Epithelial cell of proximal tubule (primary cell): ENCODE results near the gene PDXP. TPM values are rescaled to one million over a fixed set of nuclear protein-coding genes. Genes with fewer than 3 reads are reported as not detected.
A peak's percentile ranks its signal among the peaks of the same experiment; 100 is the strongest.

Experiments used
- DNase-seq: peaks from one replicate; pipeline ENCODE4 v3.0.0-alpha.2; 2011; ENCODE audit warnings: low read depth
- H3K4me3 ChIP-seq: 2 replicates; pipeline ENCODE4 v1.5.1; 2011; ENCODE audit warnings: low read depth, mild to moderate bottlenecking, low read length
- total RNA-seq: library from RNA; depleted of rRNA; stranded (reverse); fragments of >200 nt; gene quantifications from 2 replicates; pipeline ENCODE4 v1.2.3, GENCODE V29; 2015
- TF ChIP-seq, protein P1 (sequence below): conservative IDR thresholded peaks from 2 replicates; pipeline ENCODE4 v1.5.1; 2012; ENCODE audit warnings: low read depth, mild to moderate bottlenecking, low read length

PDXP gene
- total RNA-seq, 1 donor from 2014 or later = 21.0 TPM

GRCh38 chr22:37634417-37634924 lies 24.1 kb upstream of the PDXP start:
- no peak overlapping the region for H3K4me3 ChIP-seq
- no peak for DNase-seq

DNA sequence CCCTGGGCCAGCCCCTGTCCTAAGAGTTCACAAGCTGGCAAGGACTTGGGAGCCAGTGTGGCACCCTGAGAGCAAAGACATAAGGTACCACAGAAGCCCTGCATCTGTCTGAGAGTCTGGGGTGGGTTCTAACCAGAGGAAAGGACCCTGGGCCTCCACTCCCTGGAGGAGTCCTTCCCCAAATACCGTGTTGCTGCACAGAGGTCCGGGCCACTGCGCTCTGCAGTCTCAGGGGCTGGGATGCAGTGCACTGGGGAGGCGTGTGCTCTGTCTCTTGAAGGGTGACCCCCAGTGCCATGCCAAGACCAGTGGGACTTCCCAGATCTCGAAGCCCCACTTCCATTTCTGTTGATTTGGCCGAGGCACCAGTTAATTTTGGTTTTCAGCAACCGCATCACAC lies 23.4 kb upstream of the PDXP start:
- no peak overlapping the region for H3K4me3 ChIP-seq
- TF ChIP-seq, protein P1, sequence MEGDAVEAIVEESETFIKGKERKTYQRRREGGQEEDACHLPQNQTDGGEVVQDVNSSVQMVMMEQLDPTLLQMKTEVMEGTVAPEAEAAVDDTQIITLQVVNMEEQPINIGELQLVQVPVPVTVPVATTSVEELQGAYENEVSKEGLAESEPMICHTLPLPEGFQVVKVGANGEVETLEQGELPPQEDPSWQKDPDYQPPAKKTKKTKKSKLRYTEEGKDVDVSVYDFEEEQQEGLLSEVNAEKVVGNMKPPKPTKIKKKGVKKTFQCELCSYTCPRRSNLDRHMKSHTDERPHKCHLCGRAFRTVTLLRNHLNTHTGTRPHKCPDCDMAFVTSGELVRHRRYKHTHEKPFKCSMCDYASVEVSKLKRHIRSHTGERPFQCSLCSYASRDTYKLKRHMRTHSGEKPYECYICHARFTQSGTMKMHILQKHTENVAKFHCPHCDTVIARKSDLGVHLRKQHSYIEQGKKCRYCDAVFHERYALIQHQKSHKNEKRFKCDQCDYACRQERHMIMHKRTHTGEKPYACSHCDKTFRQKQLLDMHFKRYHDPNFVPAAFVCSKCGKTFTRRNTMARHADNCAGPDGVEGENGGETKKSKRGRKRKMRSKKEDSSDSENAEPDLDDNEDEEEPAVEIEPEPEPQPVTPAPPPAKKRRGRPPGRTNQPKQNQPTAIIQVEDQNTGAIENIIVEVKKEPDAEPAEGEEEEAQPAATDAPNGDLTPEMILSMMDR = no peak
- DNase-seq = no peak

More at GRCh38 chr22:37634417-37634924, 24.1 kb upstream of the PDXP start:
- TF ChIP-seq, protein P1 = peak; percentile 38

DNA sequence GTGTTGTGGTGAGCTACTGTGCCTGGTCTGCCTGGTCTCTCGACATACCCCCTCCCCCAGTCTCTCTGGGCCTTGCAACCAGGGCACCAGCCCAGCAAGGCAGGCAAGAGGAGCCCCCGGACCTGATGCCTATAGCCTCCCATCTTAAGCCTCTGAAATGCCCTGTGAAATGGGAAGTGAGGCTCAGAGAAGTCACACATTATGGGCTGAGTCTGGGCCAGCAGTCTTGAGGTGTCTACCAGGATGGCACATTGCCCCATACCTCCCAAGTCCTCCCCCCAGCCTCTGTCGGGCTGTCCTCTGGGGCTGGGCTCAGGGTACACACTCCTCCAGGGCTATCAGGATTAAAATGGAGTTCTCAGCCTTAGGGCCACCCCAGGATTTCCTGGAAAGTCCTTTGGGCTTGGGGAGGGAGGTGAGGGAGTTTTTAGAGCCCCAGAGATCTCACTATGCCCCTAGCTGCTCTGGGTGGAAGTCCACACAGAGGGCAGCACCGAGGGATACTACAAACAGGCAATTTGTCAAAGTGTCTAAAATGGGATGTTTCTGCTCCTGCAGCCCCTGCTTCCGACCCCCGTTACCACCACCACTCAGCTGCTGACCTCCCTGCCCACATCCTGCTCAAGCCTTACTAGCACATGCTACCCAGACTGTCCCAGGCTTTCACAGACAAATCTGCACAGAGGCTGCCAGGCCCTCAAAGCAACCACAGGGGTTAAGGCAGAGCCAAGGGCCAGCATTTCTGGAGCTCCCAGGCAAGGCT lies 22.2 kb upstream of the PDXP start:
- DNase-seq = no peak
- H3K4me3 ChIP-seq = no peak overlapping the region
- TF ChIP-seq, protein P1 = peak; percentile 35

DNA sequence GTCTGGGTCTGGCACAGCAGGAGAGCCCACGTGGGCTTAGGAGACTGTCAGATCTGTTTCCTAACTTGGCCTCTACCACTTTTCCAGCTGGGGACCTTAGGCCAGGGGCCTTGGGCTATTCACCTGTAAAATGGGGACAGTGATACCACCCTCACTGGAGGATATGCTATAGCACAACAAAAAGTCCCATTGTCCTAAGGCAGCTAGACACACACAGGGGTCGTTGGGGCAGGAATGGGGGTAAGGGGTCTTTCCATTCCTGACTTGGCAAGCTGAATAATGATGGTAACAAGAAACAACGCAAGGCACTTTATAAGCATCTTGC lies 21.6 kb upstream of the PDXP start:
- DNase-seq = no peak
- H3K4me3 ChIP-seq = no peak overlapping the region
- TF ChIP-seq, protein P1 = no peak

DNA sequence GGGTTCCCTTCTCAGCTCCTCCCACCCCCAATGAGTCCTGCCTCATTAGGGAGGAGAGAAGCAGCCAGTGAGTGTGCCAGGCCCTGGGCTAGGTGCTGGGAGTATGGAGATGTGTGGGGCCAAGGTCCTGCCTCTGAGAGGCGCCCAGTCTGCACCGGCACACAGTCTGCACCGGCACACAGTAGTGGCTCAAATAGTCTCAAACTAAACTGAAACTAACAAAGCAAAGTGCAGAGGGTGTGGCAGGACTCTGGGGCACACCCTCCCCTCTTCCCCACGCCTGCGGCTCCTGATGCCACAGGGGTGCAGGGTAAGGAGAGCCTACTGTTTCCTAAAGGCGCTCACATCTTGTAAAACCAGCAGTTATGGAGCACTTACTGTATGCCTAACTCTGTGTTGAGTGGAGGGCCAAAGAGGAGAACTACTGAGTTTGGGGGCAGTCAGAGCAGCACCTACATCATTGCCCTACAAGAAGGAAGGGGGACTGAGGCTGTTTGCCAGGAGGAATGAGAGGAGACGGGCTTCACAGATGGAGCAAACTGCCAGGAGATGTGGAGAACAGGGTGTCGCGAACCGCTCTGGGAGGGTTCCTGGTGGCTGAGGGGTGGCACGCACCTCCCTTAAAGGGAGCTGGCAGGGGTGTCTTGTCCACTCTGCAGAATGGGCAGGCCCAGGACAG lies 20.0 kb upstream of the PDXP start:
- no peak for DNase-seq
- H3K4me3 ChIP-seq = no peak overlapping the region
- TF ChIP-seq, protein P1 = no peak

- TF ChIP-seq, protein P1 = no peak
- DNase-seq = no peak
- H3K4me3 ChIP-seq = peak within 1 kb of the TSS; percentile 55
Observed at GRCh38 chr22:37639070-37639760, 19.3 kb upstream of the PDXP start, which contains the start of gene SH3BP1. SH3BP1 (plus strand) TSS chr22:37639669; CDS start chr22:37639788, 119 bp downstream.
